ENCODE data around the gene SRRM4. TPM values are rescaled to one million over a fixed set of nuclear protein-coding genes. Genes with fewer than 3 reads are reported as not detected.

Gene SRRM4
- total RNA-seq, 2 experiments from 2014 or later: not detected

DNA sequence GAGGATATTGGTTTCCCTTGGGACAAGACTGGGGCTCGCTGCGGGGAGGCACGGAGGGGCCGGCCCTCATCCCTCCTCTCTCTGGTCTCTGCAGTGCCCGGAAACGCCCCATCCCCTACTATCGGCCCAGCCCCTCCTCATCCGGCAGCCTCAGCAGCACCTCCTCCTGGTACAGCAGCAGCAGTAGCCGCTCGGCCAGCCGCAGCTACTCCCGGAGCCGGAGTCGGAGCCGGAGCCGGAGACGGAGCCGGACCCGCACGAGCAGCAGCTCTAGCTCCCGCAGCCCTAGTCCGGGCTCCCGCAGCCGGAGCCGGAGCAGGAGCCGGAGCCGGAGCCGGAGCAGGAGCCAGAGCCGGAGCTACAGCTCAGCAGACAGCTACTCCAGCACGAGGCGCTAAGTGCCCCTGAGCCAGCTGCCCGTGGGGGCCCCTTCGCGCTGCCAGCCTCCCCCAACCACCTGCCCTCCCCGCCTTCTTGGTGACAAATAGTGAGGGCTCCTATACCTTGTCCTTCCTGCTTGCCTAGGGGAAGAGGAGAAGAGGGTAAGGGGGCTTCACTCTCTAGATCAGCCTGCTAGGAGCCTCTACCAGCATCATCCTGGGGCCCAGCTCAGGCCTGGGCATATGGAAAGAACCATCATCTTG lies 175.2 kb downstream of the SRRM4 start:
- intact Hi-C loops (cut with micrococcal nuclease): no loop called here

DNA sequence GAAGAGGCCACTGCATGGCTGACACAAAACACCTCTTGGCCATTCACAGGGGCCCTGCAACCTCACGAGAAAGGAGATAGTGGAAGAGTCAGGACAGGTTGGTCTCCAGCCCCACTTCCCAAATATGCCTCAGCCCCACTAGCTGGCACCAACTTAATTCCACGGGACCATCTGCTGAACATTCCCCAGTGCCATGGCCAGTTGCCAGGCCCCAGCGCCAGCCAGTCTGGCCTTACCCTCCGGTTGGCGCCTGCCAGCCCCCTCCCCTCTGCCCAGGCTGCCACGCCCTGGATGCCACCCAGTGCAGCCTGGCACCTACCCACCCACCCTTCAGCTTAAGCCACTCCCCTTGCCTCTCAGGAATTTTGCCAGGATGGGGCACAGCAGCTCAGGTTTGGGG lies 176.2 kb downstream of the SRRM4 start:
- H3K27ac Mint-ChIP-seq: no peak overlapping the region
- no peak for DNase-seq
- intact Hi-C loops (cut with micrococcal nuclease): no loop called here
- H3K36me3 Mint-ChIP-seq (ENCODE audit: low read depth): no peaks in the 10 kb centered on the region
- CTCF ChIA-PET: no interaction called here
- TF ChIP-seq, protein P1, sequence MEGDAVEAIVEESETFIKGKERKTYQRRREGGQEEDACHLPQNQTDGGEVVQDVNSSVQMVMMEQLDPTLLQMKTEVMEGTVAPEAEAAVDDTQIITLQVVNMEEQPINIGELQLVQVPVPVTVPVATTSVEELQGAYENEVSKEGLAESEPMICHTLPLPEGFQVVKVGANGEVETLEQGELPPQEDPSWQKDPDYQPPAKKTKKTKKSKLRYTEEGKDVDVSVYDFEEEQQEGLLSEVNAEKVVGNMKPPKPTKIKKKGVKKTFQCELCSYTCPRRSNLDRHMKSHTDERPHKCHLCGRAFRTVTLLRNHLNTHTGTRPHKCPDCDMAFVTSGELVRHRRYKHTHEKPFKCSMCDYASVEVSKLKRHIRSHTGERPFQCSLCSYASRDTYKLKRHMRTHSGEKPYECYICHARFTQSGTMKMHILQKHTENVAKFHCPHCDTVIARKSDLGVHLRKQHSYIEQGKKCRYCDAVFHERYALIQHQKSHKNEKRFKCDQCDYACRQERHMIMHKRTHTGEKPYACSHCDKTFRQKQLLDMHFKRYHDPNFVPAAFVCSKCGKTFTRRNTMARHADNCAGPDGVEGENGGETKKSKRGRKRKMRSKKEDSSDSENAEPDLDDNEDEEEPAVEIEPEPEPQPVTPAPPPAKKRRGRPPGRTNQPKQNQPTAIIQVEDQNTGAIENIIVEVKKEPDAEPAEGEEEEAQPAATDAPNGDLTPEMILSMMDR (IDR thresholded peaks at IDR 0.05): no peak
- no peak for ATAC-seq
- H3K27me3 Mint-ChIP-seq: peaks cover 11% of the 10 kb centered on the region
- no peak overlapping the region for H3K4me3 Mint-ChIP-seq
- H3K4me1 Mint-ChIP-seq (ENCODE audit: low read depth): peaks cover 3% of the 10 kb centered on the region
- peaks cover 2% of the 10 kb centered on the region for H3K9me3 Mint-ChIP-seq
- POLR2A ChIA-PET: no interaction called here

More for the DNA sequence above, 175.2 kb downstream of the SRRM4 start:
- Mint-ChIP-seq H3K4me1 (ENCODE audit: low read depth) (peaks cover 4% of the 10 kb centered on the region), H3K36me3 (ENCODE audit: low read depth) (no peaks in the 10 kb centered on the region), H3K27me3 (peaks cover 11% of the 10 kb centered on the region), H3K9me3 (peaks cover 4% of the 10 kb centered on the region), H3K4me3 (no peak overlapping the region), H3K27ac (no peak overlapping the region)
- ATAC-seq (no peak), DNase-seq (no peak)
- POLR2A ChIA-PET: no interaction called here
- TF ChIP-seq, protein P1 (IDR thresholded peaks at IDR 0.05): no peak
- CTCF ChIA-PET: no interaction called here

DNA sequence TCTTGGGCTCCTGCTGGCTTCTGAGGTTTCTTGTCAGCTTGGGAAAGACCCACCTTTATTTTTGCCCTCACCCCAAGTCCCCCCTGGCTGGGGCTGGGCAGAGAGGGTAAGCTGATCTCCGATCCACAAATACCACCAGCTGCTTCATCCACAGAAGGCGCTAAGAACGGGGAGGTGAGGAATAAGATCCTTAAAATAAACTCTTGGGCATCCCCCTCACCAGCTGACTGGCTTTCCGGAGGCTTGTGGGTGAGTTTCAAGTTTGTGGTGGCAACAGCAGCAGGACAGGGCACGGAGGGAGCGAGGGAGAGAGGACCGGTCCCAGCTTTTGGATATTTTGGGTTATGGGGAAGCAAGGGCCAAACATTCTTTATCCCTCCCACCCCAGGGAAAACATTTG lies 176.6 kb downstream of the SRRM4 start:
- CTCF ChIA-PET: no interaction called here
- TF ChIP-seq, protein P1 (IDR thresholded peaks at IDR 0.05): no peak
- H3K36me3 Mint-ChIP-seq (ENCODE audit: low read depth): no peaks in the 10 kb centered on the region
- H3K27ac Mint-ChIP-seq: no peak overlapping the region
- intact Hi-C loops (cut with micrococcal nuclease): no loop called here
- no peak overlapping the region for H3K4me3 Mint-ChIP-seq
- peaks cover 2% of the 10 kb centered on the region for H3K9me3 Mint-ChIP-seq
- ATAC-seq (no peak), DNase-seq (no peak)
- POLR2A ChIA-PET: no interaction called here
- H3K4me1 Mint-ChIP-seq (ENCODE audit: low read depth): peaks cover 2% of the 10 kb centered on the region
- H3K27me3 Mint-ChIP-seq: peaks cover 11% of the 10 kb centered on the region

DNA sequence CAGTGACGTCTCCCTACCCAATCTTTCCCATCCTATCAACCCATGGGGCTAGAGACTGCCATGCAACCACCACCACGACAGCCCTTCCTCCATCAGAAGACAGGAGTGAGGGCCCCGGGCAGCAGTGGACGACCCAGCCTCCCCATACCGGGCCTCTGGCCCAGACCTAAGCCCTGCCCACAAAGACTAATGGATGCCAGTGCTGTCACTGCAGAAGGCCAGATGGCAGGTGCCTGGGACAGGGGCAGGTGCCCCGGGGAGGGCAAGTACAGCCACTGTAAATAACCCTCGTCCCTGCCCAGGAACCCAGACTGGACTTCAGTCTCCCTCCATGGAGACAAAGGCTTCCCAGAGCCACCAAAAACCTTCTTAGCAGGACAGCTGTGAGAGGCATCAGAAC lies 177.1 kb downstream of the SRRM4 start:
- Mint-ChIP-seq H3K4me3 (no peak overlapping the region), H3K9me3 (peaks cover 2% of the 10 kb centered on the region), H3K27ac (no peak overlapping the region), H3K4me1 (ENCODE audit: low read depth) (peaks cover 2% of the 10 kb centered on the region), H3K36me3 (ENCODE audit: low read depth) (no peaks in the 10 kb centered on the region), H3K27me3 (peaks cover 7% of the 10 kb centered on the region)
- POLR2A ChIA-PET: no interaction called here
- TF ChIP-seq, protein P1 (IDR thresholded peaks at IDR 0.05): no peak
- CTCF ChIA-PET: no interaction called here
- no peak for ATAC-seq
- intact Hi-C loops (cut with micrococcal nuclease): no loop called here
- DNase-seq: no peak

DNA sequence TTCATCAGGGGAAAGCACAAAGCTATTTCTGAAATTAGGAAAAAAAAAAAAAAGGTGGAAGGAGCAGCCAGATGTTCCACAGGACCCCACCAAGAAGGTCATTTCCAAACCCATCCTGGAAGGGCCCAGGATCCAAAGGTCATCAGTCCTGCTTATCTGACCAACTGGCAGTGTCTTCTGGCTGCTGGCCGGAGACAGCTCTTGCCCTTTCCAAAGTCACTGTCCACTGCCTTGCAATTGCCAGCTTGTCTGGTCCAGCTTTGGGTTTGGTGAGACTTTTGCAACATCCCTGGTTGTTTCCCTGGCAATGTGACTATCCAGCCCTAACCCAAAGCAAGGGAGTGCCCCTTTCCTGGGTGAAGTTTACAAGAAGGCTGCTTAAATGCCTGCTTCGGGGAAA lies 178.5 kb downstream of the SRRM4 start:
- ChIA-PET CTCF (no interaction called here), POLR2A (no interaction called here)

More for the DNA sequence above, 178.5 kb downstream of the SRRM4 start:
- Mint-ChIP-seq H3K27me3 (peaks cover 2% of the 10 kb centered on the region), H3K4me3 (no peak overlapping the region), H3K36me3 (ENCODE audit: low read depth) (no peaks in the 10 kb centered on the region), H3K27ac (no peak overlapping the region), H3K9me3 (no peaks in the 10 kb centered on the region), H3K4me1 (ENCODE audit: low read depth) (no peaks in the 10 kb centered on the region)
- no peak for DNase-seq
- intact Hi-C loops (cut with micrococcal nuclease): no loop called here
- ATAC-seq: no peak
- TF ChIP-seq, protein P1 (IDR thresholded peaks at IDR 0.05): no peak

All from activated CD8-positive, alpha-beta T cell treated with anti-CD3 and anti-CD28 coated beads for 36 hours (primary cell).